Measurements from ENCODE around the gene ANTKMT.

ANTKMT gene

GRCh38 chr16:694187-694862 is 26.6 kb upstream of the ANTKMT start:
- TF ChIP-seq REST (IDR thresholded peaks at IDR 0.05; ENCODE audit: low read depth) (0 out of 2 replicates have a peak, but pooled peaks have one; percentile 19), TCF12 (IDR thresholded peaks at IDR 0.05; ENCODE audit: low read depth) (no peak), ZBTB7A (IDR thresholded peaks at IDR 0.05; ENCODE audit: low read depth) (peak; percentile 36; the same call in 1 of the 2 replicates), EP300 (IDR thresholded peaks at IDR 0.05; ENCODE audit: borderline replicate concordance) (no peak)

- TF ChIP-seq TEAD4 (IDR thresholded peaks at IDR 0.05) (no peak), EGR1 (IDR thresholded peaks at IDR 0.05) (no peak), TAF1 (IDR thresholded peaks at IDR 0.05; ENCODE audit: low read depth) (no peak), TCF12 (IDR thresholded peaks at IDR 0.05; ENCODE audit: low read depth) (no peak), YY1 (IDR thresholded peaks at IDR 0.05; ENCODE audit: low read depth) (no peak), FOXM1 (IDR thresholded peaks at IDR 0.05; ENCODE audit: borderline replicate concordance, low read depth) (no peak), RAD21 (IDR thresholded peaks at IDR 0.05; ENCODE audit: low read depth) (no peak), NFIC (IDR thresholded peaks at IDR 0.05) (no peak)
Observed at GRCh38 chr16:694863-695354, 26.0 kb upstream of the ANTKMT start.

GRCh38 chr16:695355-696089 is 25.4 kb upstream of the ANTKMT start:
- TF ChIP-seq TEAD4 (IDR thresholded peaks at IDR 0.05) (peak; percentile 66), YY1 (IDR thresholded peaks at IDR 0.05; ENCODE audit: low read depth) (peak; percentile 81), FOXM1 (IDR thresholded peaks at IDR 0.05; ENCODE audit: borderline replicate concordance, low read depth) (no peak; the same call in 1 of the 2 replicates), RAD21 (IDR thresholded peaks at IDR 0.05; ENCODE audit: low read depth) (peak; percentile 7; the same call in 1 of the 2 replicates), CEBPB (IDR thresholded peaks at IDR 0.05) (peak; percentile 62; the same call in 1 of the 2 replicates), EGR1 (IDR thresholded peaks at IDR 0.05) (peak; percentile 48; the same call in 1 of the 2 replicates), NFIC (IDR thresholded peaks at IDR 0.05) (peak; percentile 79), TCF12 (IDR thresholded peaks at IDR 0.05; ENCODE audit: low read depth) (peak; percentile 79), ZBTB7A (IDR thresholded peaks at IDR 0.05; ENCODE audit: low read depth) (no peak), REST (IDR thresholded peaks at IDR 0.05; ENCODE audit: low read depth) (no peak; the same call in 1 of the 2 replicates), EP300 (IDR thresholded peaks at IDR 0.05; ENCODE audit: borderline replicate concordance) (peak; percentile 53; the same call in 1 of the 2 replicates), TAF1 (IDR thresholded peaks at IDR 0.05; ENCODE audit: low read depth) (no peak), CREB1 (IDR thresholded peaks at IDR 0.05; ENCODE audit: low read depth) (no peak; the same call in 1 of the 2 replicates)
- TF ChIP-seq, protein P1, sequence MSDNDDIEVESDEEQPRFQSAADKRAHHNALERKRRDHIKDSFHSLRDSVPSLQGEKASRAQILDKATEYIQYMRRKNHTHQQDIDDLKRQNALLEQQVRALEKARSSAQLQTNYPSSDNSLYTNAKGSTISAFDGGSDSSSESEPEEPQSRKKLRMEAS (IDR thresholded peaks at IDR 0.05): peak; percentile 99
- TF ChIP-seq, protein P2, sequence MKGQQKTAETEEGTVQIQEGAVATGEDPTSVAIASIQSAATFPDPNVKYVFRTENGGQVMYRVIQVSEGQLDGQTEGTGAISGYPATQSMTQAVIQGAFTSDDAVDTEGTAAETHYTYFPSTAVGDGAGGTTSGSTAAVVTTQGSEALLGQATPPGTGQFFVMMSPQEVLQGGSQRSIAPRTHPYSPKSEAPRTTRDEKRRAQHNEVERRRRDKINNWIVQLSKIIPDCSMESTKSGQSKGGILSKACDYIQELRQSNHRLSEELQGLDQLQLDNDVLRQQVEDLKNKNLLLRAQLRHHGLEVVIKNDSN (IDR thresholded peaks at IDR 0.05): peak; percentile 92

DNA sequence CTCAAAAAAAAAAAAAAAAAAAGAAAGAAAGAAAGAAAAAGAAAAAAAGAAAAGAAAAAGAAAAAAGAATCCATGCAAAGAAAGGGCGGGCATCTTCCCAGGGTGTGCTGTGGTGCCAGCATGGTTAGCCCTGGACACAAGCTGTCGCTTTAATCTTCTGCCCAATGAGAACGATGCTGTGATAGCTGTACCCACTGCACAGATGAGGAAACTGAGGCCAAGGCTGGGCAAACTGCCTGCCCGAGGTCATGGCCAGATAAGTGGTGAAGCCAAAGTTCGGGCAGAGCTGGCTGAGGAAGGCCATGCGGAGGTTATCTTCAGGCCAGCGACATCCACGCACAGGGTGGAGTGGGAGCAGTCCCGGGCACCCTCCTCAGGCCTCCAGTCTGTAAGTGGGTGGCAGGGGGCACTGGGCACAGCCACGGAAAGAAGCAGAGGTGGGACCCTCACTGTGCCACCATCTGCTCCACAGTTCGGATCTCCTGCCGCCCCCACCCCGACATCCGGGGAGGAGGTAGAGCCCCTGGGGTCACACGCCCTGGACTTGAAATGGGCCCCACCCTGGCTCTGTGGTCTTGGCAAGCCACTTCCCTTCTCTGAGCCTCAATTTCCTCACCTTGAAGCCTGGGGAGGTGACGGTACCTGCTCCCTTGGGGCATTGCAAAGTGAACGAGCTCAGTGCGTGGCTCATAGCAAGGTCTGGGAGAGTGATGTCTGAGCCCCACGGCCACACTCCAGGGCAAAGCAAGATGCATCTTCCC is 21.9 kb upstream of the ANTKMT start:
- no peak for TF ChIP-seq EGR1 (IDR thresholded peaks at IDR 0.05)
- no peak for TF ChIP-seq TAF1 (IDR thresholded peaks at IDR 0.05; ENCODE audit: low read depth)
- TF ChIP-seq, protein P1 (IDR thresholded peaks at IDR 0.05): no peak
- TF ChIP-seq CREB1 (IDR thresholded peaks at IDR 0.05; ENCODE audit: low read depth): no peak
- TF ChIP-seq, protein P2 (IDR thresholded peaks at IDR 0.05): no peak
- TF ChIP-seq TEAD4 (IDR thresholded peaks at IDR 0.05): no peak
- TF ChIP-seq ZBTB7A (IDR thresholded peaks at IDR 0.05; ENCODE audit: low read depth): no peak
- no peak for TF ChIP-seq YY1 (IDR thresholded peaks at IDR 0.05; ENCODE audit: low read depth)
